ENCODE results near the gene RAB9B. TPM values are rescaled to one million over a fixed set of nuclear protein-coding genes. Genes with fewer than 3 reads are reported as not detected.
"Not testable (repeated sequence)": the region's sequence is repeated elsewhere in the genome, so short reads cannot be mapped to it uniquely, and the experiment has no call there.

Gene RAB9B
- total and polyA plus RNA-seq, 2 donors: 1.3 to 1.5 TPM

DNA sequence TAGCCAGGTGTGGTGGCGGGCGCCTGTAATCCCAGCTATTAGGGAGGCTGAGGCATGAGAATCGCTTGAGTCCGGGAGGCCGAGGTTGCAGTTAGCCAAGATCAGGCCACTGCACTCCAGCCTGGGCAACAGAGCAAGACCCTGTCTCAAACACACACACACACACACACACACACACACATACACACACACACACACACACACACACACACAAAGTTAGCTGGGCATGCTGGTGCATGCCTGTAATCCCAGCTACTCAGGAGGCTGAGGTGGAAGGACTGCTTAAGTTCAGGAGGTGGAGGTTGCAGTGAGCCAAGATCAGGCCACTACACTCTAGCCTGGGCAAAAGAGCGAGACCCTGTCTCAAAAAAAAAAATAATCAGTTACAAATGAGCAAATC is 11.3 kb downstream of the RAB9B start:
- DNase-seq (ENCODE audit: low read depth in 6 of 9, low spot score in 9 of 9); H3K27ac ChIP-seq (ENCODE audit: low read depth in 1 of 2, low read length in 1 of 2); H3K4me3 ChIP-seq (ENCODE audit: low read length in 2 of 2); H3K9me3 ChIP-seq (ENCODE audit: control insufficient read depth in 2 of 2, insufficient read depth in 1 of 2, low read length in 1 of 2); H3K4me1 ChIP-seq (ENCODE audit: control insufficient read depth in 2 of 2, insufficient read depth in 2 of 2, low read length in 2 of 2); H3K36me3 ChIP-seq (ENCODE audit: control insufficient read depth in 2 of 2, insufficient read depth in 2 of 2, low read length in 1 of 2); H3K27me3 ChIP-seq (ENCODE audit: control insufficient read depth in 2 of 2, insufficient read depth in 1 of 2, low read length in 1 of 2): not testable (repeated sequence)
- 99% methylated on average over 6 of the region's 6 CpGs for WGBS

DNA sequence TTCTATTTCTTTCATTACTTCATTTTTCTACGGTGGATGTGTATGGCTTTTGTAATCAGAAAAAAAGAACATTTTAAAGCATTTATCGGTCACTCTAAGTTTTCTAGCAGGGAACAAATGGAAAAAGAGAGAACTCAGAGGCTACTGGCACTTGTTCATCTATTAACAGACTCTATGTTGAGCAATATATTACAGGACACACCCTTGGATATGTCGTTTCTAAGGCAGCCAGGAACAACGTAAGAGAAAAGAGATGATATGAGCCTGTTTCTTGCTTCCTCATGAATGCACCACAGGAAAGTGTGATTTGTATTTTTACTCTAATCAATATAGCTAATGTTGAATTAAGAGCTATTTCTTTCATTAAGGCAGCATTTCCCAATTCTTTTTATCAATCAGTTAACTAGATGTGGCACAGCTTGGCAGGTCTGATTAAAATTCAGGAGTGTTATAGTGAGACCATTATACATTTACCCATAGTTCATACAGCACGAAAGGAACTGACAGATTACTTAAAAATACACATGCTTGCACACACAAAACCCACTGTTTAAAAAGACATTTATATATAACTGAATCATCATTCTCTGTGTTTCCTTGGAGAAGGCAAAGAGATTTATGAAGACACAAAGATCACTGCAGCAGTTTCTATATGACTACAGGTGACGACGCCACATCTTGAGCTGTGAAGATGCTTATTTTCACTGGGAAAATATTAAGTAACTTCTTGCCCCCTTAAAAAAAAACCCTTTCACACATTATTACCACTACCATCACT is 13.0 kb downstream of the RAB9B start:
- Histone ChIP-seq H3K27me3 (ENCODE audit: control insufficient read depth in 2 of 2, insufficient read depth in 1 of 2, low read length in 1 of 2) (no peaks in the 10 kb centered on the region), H3K4me1 (ENCODE audit: control insufficient read depth in 2 of 2, insufficient read depth in 2 of 2, low read length in 2 of 2) (no peaks in the 10 kb centered on the region), H3K36me3 (ENCODE audit: control insufficient read depth in 2 of 2, insufficient read depth in 2 of 2, low read length in 1 of 2) (no peaks in the 10 kb centered on the region), H3K27ac (ENCODE audit: low read depth in 1 of 2, low read length in 1 of 2) (no peak overlapping the region), H3K9me3 (ENCODE audit: control insufficient read depth in 2 of 2, insufficient read depth in 1 of 2, low read length in 1 of 2) (no peaks in the 10 kb centered on the region), H3K4me3 (ENCODE audit: low read length in 2 of 2) (no peak overlapping the region)
- no peak for DNase-seq (ENCODE audit: low read depth in 6 of 9, low spot score in 9 of 9)
- 93% methylated on average over 7 of the region's 7 CpGs for WGBS

DNA sequence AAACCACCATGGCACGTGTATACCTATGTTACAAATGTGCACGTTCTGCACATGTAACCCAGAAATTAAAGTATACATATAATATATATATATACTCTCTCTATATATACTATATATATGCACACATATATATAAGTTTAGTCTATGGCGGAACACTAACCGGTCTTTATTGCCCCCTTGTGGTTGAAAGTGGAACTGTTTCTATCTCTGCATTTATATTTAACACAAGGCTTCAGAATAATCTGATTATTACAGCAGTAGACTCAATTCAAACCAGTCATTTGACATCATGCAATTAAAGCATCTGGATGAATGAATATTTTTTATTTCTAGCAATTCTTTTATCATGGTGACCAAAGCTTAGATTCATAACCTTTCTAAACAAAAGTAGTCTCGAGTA is 14.6 kb downstream of the RAB9B start:
- WGBS: 37% methylated on average over 5 of the region's 5 CpGs
- Histone ChIP-seq H3K4me1 (ENCODE audit: control insufficient read depth in 2 of 2, insufficient read depth in 2 of 2, low read length in 2 of 2) (no peaks in the 10 kb centered on the region), H3K4me3 (ENCODE audit: low read length in 2 of 2) (no peak overlapping the region), H3K27ac (ENCODE audit: low read depth in 1 of 2, low read length in 1 of 2) (no peak overlapping the region), H3K9me3 (ENCODE audit: control insufficient read depth in 2 of 2, insufficient read depth in 1 of 2, low read length in 1 of 2) (no peaks in the 10 kb centered on the region), H3K27me3 (ENCODE audit: control insufficient read depth in 2 of 2, insufficient read depth in 1 of 2, low read length in 1 of 2) (no peaks in the 10 kb centered on the region), H3K36me3 (ENCODE audit: control insufficient read depth in 2 of 2, insufficient read depth in 2 of 2, low read length in 1 of 2) (no peaks in the 10 kb centered on the region)
- peak; percentile 5 to 74 (median 46) for DNase-seq (ENCODE audit: low read depth in 6 of 9, low spot score in 9 of 9)

DNA sequence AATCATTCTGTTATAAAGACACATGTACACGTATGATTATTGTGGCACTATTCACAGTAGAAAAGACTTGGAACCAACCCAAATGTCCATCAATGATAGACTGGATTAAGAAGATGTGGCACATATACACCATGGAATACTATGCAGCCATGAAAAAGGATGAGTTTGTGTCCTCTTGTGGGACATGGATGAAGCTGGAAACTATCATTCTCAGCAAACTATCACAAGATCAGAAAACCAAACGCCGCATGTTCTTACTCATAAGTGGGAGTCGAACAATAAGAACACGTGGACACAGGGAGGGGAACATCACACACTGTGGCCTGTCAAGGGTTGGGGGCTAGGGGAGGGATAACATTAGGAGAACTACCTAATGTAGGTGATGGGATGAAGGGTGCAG is 15.0 kb downstream of the RAB9B start:
- H3K27me3 ChIP-seq (ENCODE audit: control insufficient read depth in 2 of 2, insufficient read depth in 1 of 2, low read length in 1 of 2); H3K36me3 ChIP-seq (ENCODE audit: control insufficient read depth in 2 of 2, insufficient read depth in 2 of 2, low read length in 1 of 2); H3K4me3 ChIP-seq (ENCODE audit: low read length in 2 of 2); H3K27ac ChIP-seq (ENCODE audit: low read depth in 1 of 2, low read length in 1 of 2); H3K9me3 ChIP-seq (ENCODE audit: control insufficient read depth in 2 of 2, insufficient read depth in 1 of 2, low read length in 1 of 2); DNase-seq (ENCODE audit: low read depth in 6 of 9, low spot score in 9 of 9); H3K4me1 ChIP-seq (ENCODE audit: control insufficient read depth in 2 of 2, insufficient read depth in 2 of 2, low read length in 2 of 2): not testable (repeated sequence)
- 67% methylated on average over 5 of the region's 5 CpGs for WGBS

DNA sequence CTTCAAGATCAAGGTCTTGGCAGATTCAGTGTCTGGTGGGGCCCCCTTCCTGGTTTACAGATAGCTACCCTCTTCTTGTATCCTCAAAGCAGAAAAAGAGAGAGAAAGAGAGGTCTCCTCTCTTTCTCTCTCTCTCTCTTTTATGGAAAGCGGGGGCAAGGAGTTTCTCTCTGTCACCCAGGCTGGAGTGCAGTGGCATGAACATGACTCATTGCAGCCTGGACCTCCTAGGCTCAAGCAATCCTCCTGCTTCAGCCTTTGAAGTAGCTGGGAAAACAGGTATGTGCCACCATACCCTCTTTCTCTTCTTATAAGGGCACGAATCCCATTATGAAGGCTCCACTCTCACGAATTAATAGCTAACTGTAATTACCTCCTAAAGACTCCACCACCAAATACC is 20.2 kb downstream of the RAB9B start:
- H3K4me1 ChIP-seq (ENCODE audit: control insufficient read depth in 2 of 2, insufficient read depth in 2 of 2, low read length in 2 of 2): no peaks in the 10 kb centered on the region
- no peak overlapping the region for H3K27ac ChIP-seq (ENCODE audit: low read depth in 1 of 2, low read length in 1 of 2)
- no peaks in the 10 kb centered on the region for H3K9me3 ChIP-seq (ENCODE audit: control insufficient read depth in 2 of 2, insufficient read depth in 1 of 2, low read length in 1 of 2)
- H3K36me3 ChIP-seq (ENCODE audit: control insufficient read depth in 2 of 2, insufficient read depth in 2 of 2, low read length in 1 of 2): no peaks in the 10 kb centered on the region
- no peak overlapping the region for H3K4me3 ChIP-seq (ENCODE audit: low read length in 2 of 2)
- DNase-seq (ENCODE audit: low read depth in 6 of 9, low spot score in 9 of 9): no peak
- no peaks in the 10 kb centered on the region for H3K27me3 ChIP-seq (ENCODE audit: control insufficient read depth in 2 of 2, insufficient read depth in 1 of 2, low read length in 1 of 2)
- over 99% methylated on average over 3 of the region's 3 CpGs for WGBS

DNA sequence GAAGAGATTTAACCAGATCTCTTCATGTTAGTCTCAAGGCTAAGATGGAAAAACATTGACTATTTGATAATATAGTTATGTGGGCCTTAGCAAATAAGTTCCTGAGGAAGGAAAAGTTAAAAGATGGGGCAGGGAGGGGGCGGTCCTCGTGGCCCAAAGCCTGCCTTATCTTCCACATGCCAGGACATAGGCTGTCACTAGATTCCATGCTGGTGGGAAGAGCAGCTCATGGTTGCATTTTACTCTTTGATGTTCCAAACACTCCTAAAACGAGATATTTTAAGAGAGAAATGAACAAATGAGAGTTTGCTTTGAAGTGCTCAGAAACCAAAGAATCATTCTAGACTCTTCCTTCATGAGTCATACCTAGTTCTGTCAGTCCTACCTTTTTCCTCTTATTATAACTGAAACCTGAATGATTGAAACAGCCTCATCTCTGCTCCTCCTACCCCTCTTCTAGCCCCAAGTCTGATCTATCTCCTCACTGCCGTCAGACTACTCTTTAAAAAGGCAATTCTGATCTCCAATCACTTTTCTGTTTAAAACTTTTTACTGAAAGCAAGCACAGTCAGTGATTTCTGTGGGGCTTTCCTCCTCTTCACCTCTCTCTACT is 25.1 kb downstream of the RAB9B start:
- no peaks in the 10 kb centered on the region for H3K4me1 ChIP-seq (ENCODE audit: control insufficient read depth in 2 of 2, insufficient read depth in 2 of 2, low read length in 2 of 2)
- H3K4me3 ChIP-seq (ENCODE audit: low read length in 2 of 2): no peak overlapping the region
- H3K9me3 ChIP-seq (ENCODE audit: control insufficient read depth in 2 of 2, insufficient read depth in 1 of 2, low read length in 1 of 2): no peaks in the 10 kb centered on the region
- no peak for DNase-seq (ENCODE audit: low read depth in 6 of 9, low spot score in 9 of 9)
- H3K27ac ChIP-seq (ENCODE audit: low read depth in 1 of 2, low read length in 1 of 2): no peak overlapping the region
- H3K27me3 ChIP-seq (ENCODE audit: control insufficient read depth in 2 of 2, insufficient read depth in 1 of 2, low read length in 1 of 2): no peaks in the 10 kb centered on the region
- no peaks in the 10 kb centered on the region for H3K36me3 ChIP-seq (ENCODE audit: control insufficient read depth in 2 of 2, insufficient read depth in 2 of 2, low read length in 1 of 2)
- WGBS: 87% methylated on average over 4 of the region's 4 CpGs

DNA sequence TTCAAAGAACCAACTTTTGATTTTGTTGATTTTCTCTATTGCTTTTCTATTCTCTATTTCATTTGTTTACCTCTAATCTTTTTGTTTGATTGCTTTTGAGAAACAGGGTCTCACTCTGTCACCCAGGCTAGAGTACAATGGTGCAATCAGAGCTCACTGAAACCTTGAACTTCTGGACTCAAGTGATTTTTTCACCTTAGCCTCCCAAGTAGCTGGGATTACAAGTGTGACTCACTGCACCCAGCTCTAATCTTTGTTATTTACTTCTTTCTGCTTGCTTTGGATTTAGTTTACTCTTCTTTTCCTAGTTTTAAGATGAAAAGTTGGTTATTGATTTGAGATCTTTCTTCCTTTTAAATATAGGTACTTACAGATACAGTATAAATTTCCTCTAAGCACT is 26.2 kb downstream of the RAB9B start:
- H3K36me3 ChIP-seq (ENCODE audit: control insufficient read depth in 2 of 2, insufficient read depth in 2 of 2, low read length in 1 of 2): no peaks in the 10 kb centered on the region
- no peak for DNase-seq (ENCODE audit: low read depth in 6 of 9, low spot score in 9 of 9)
- no peaks in the 10 kb centered on the region for H3K4me1 ChIP-seq (ENCODE audit: control insufficient read depth in 2 of 2, insufficient read depth in 2 of 2, low read length in 2 of 2)
- no peak overlapping the region for H3K4me3 ChIP-seq (ENCODE audit: low read length in 2 of 2)
- H3K27me3 ChIP-seq (ENCODE audit: control insufficient read depth in 2 of 2, insufficient read depth in 1 of 2, low read length in 1 of 2): no peaks in the 10 kb centered on the region
- H3K9me3 ChIP-seq (ENCODE audit: control insufficient read depth in 2 of 2, insufficient read depth in 1 of 2, low read length in 1 of 2): no peaks in the 10 kb centered on the region
- H3K27ac ChIP-seq (ENCODE audit: low read depth in 1 of 2, low read length in 1 of 2): no peak overlapping the region

DNA sequence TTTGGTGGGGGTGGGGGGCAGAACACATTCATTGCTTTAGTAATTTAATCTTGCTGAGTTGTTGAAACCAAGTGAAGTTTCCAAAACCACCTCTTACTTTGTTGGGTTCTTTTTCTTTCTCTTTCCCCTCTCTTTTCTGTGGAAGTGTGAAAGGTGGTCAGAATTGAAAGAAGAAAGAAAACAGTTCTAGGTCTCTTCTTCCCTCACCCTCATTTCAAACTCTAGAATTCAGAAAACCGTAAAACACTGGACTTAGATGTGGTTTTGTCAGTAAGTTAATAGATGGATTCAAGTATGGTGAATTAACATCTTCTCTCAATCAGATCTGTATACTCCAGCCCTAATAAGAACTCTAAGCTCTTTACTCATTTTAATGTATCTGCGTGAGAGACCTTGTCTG is 31.7 kb downstream of the RAB9B start:
- no peak for DNase-seq (ENCODE audit: low read depth in 6 of 9, low spot score in 9 of 9)
- 62% methylated on average over 2 of the region's 2 CpGs for WGBS
- H3K27ac ChIP-seq (ENCODE audit: low read depth in 1 of 2, low read length in 1 of 2): no peak overlapping the region
- no peak overlapping the region for H3K4me3 ChIP-seq (ENCODE audit: low read length in 2 of 2)
- H3K9me3 ChIP-seq (ENCODE audit: control insufficient read depth in 2 of 2, insufficient read depth in 1 of 2, low read length in 1 of 2): no peaks in the 10 kb centered on the region
- H3K36me3 ChIP-seq (ENCODE audit: control insufficient read depth in 2 of 2, insufficient read depth in 2 of 2, low read length in 1 of 2): no peaks in the 10 kb centered on the region
- H3K4me1 ChIP-seq (ENCODE audit: control insufficient read depth in 2 of 2, insufficient read depth in 2 of 2, low read length in 2 of 2): no peaks in the 10 kb centered on the region
- no peaks in the 10 kb centered on the region for H3K27me3 ChIP-seq (ENCODE audit: control insufficient read depth in 2 of 2, insufficient read depth in 1 of 2, low read length in 1 of 2)

DNA sequence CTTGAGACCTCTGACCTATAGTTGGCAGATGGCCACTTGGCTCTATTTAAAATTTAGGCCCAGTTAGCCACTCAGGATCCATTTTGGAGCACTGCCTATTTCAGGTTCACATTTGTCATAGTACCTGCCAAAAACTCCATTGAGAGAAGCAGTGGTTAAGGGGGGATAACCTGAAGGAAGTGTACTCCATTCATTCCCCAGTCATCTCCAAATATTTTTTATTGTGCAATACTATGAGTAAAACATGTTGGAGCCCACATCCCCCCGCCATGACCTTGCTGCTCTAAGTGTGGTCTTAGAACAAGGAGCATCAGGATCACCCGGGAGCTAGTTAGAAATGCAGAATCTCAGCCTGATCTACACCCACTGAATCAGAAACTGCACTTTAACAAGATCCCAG is 34.4 kb downstream of the RAB9B start:
- WGBS: 96% methylated on average over 2 of the region's 2 CpGs
- Histone ChIP-seq H3K4me1 (ENCODE audit: control insufficient read depth in 2 of 2, insufficient read depth in 2 of 2, low read length in 2 of 2) (no peaks in the 10 kb centered on the region), H3K27me3 (ENCODE audit: control insufficient read depth in 2 of 2, insufficient read depth in 1 of 2, low read length in 1 of 2) (no peaks in the 10 kb centered on the region), H3K4me3 (ENCODE audit: low read length in 2 of 2) (no peak overlapping the region), H3K36me3 (ENCODE audit: control insufficient read depth in 2 of 2, insufficient read depth in 2 of 2, low read length in 1 of 2) (no peaks in the 10 kb centered on the region), H3K27ac (ENCODE audit: low read depth in 1 of 2, low read length in 1 of 2) (no peak overlapping the region), H3K9me3 (ENCODE audit: control insufficient read depth in 2 of 2, insufficient read depth in 1 of 2, low read length in 1 of 2) (no peaks in the 10 kb centered on the region)
- no peak for DNase-seq (ENCODE audit: low read depth in 6 of 9, low spot score in 9 of 9)

All from thymus (tissue), 11 donors.